ENCODE measurements around the gene ATP8A2. TPM values are rescaled to one million over a fixed set of nuclear protein-coding genes. Genes with fewer than 3 reads are reported as not detected.

Gene ATP8A2
- total and polyA plus RNA-seq, 10 of the 15 experiments (the other 5 are each of a cell fraction or from before 2014, with no cell fraction given): 0.01 to 0.04 (median 0.04) TPM; not detected in 7

DNA sequence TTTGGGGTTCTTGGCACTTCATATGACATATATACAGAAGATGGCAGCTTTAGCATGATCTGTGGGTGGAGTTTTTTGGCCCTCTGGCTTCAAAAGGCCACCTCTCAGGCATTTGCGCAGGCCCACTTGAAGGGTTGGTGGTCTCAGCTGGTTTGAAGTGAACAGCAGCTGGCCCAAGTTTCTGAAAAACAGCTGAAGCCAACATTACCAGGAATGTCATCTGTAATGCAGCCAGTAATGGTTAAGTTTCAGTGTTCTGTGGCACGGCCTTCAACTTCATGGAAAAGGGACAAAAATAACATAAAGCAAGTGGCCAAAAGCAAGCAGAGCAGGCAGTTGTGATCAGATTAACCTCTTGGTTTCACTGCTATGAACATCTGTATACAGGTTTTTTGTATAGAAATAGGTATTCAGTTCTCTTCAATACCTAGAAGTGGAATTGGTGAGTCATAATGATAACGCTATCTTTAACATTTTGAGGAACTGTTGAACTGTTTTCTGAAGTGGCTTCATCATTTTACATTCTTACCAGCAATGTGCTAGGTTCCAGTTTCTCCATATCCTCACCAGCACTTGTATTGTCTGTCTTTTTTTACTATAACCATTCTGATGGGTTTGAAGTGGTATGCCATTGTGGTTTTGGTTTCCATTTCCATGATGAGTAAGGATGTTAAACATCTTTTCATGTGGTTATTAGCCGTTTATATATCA, 434.6 kb downstream of the ATP8A2 start (continued):
- TF ChIP-seq, protein P1, sequence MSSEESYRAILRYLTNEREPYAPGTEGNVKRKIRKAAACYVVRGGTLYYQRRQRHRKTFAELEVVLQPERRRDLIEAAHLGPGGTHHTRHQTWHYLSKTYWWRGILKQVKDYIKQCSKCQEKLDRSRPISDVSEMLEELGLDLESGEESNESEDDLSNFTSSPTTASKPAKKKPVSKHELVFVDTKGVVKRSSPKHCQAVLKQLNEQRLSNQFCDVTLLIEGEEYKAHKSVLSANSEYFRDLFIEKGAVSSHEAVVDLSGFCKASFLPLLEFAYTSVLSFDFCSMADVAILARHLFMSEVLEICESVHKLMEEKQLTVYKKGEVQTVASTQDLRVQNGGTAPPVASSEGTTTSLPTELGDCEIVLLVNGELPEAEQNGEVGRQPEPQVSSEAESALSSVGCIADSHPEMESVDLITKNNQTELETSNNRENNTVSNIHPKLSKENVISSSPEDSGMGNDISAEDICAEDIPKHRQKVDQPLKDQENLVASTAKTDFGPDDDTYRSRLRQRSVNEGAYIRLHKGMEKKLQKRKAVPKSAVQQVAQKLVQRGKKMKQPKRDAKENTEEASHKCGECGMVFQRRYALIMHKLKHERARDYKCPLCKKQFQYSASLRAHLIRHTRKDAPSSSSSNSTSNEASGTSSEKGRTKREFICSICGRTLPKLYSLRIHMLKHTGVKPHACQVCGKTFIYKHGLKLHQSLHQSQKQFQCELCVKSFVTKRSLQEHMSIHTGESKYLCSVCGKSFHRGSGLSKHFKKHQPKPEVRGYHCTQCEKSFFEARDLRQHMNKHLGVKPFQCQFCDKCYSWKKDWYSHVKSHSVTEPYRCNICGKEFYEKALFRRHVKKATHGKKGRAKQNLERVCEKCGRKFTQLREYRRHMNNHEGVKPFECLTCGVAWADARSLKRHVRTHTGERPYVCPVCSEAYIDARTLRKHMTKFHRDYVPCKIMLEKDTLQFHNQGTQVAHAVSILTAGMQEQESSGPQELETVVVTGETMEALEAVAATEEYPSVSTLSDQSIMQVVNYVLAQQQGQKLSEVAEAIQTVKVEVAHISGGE (CRISPR knock-in tag; IDR thresholded peaks at IDR 0.05): no peak
- TF ChIP-seq FOXM1 (IDR thresholded peaks at IDR 0.05; ENCODE audit: low read depth, low read length) (no peak), RUNX3 (IDR thresholded peaks at IDR 0.05; ENCODE audit: low read length) (peak; percentile 85), DPF2 (IDR thresholded peaks at IDR 0.05) (no peak), SUZ12 (IDR thresholded peaks at IDR 0.05; ENCODE audit: unreplicated experiment) (no peak), SIN3A (IDR thresholded peaks at IDR 0.05; ENCODE audit: low read depth, low read length) (no peak), EP300 (IDR thresholded peaks at IDR 0.05; ENCODE audit: borderline replicate concordance in 1 of 2, control insufficient read depth in 1 of 2, low read depth in 2 of 2, low read length in 2 of 2) (peak in 1 of 2 experiments; percentile 18; a peak in 1 of 4 replicates), YY1 (IDR thresholded peaks at IDR 0.05; ENCODE audit: low read depth, low read length) (no peak), RELA (IDR thresholded peaks at IDR 0.05; ENCODE audit: borderline replicate concordance, partially characterized antibody) (no peak), NR2C2 (IDR thresholded peaks at IDR 0.05; ENCODE audit: borderline replicate concordance, control insufficient read depth, insufficient read length, low read depth) (no peak), EGR1 (IDR thresholded peaks at IDR 0.05; ENCODE audit: borderline replicate concordance in 1 of 2, low read depth in 2 of 2, low read length in 2 of 2) (no peak), HDAC6 (IDR thresholded peaks at IDR 0.05; ENCODE audit: unreplicated experiment) (no peak), CBFB (IDR thresholded peaks at IDR 0.05; ENCODE audit: low read depth) (peak; percentile 48; the same call in 1 of the 2 replicates), FOS (IDR thresholded peaks at IDR 0.05; ENCODE audit: borderline replicate concordance, extremely low read depth, insufficient read length) (no peak), TCF7 (IDR thresholded peaks at IDR 0.05; ENCODE audit: borderline replicate concordance) (peak; percentile 83), RCOR1 (conservative IDR thresholded peaks at IDR 0.05; ENCODE audit: low read depth, low read length) (no peak), IKZF2 (IDR thresholded peaks at IDR 0.05) (peak in 1 of 2 experiments; percentile 17; a peak in 1 of 4 replicates), JUNB (IDR thresholded peaks at IDR 0.05) (peak; percentile 55), ATF7 (IDR thresholded peaks at IDR 0.05; ENCODE audit: low read depth) (no peak), RFX5 (IDR thresholded peaks at IDR 0.05; ENCODE audit: low read depth, low read length) (no peak)
- TF ChIP-seq, protein P2, sequence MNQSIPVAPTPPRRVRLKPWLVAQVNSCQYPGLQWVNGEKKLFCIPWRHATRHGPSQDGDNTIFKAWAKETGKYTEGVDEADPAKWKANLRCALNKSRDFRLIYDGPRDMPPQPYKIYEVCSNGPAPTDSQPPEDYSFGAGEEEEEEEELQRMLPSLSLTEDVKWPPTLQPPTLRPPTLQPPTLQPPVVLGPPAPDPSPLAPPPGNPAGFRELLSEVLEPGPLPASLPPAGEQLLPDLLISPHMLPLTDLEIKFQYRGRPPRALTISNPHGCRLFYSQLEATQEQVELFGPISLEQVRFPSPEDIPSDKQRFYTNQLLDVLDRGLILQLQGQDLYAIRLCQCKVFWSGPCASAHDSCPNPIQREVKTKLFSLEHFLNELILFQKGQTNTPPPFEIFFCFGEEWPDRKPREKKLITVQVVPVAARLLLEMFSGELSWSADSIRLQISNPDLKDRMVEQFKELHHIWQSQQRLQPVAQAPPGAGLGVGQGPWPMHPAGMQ (IDR thresholded peaks at IDR 0.05; ENCODE audit: borderline replicate concordance): no peak
- TF ChIP-seq, protein P3, sequence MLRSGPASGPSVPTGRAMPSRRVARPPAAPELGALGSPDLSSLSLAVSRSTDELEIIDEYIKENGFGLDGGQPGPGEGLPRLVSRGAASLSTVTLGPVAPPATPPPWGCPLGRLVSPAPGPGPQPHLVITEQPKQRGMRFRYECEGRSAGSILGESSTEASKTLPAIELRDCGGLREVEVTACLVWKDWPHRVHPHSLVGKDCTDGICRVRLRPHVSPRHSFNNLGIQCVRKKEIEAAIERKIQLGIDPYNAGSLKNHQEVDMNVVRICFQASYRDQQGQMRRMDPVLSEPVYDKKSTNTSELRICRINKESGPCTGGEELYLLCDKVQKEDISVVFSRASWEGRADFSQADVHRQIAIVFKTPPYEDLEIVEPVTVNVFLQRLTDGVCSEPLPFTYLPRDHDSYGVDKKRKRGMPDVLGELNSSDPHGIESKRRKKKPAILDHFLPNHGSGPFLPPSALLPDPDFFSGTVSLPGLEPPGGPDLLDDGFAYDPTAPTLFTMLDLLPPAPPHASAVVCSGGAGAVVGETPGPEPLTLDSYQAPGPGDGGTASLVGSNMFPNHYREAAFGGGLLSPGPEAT (IDR thresholded peaks at IDR 0.05; ENCODE audit: low read depth): no peak
- TF ChIP-seq, protein P4, sequence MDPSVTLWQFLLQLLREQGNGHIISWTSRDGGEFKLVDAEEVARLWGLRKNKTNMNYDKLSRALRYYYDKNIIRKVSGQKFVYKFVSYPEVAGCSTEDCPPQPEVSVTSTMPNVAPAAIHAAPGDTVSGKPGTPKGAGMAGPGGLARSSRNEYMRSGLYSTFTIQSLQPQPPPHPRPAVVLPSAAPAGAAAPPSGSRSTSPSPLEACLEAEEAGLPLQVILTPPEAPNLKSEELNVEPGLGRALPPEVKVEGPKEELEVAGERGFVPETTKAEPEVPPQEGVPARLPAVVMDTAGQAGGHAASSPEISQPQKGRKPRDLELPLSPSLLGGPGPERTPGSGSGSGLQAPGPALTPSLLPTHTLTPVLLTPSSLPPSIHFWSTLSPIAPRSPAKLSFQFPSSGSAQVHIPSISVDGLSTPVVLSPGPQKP (IDR thresholded peaks at IDR 0.05; ENCODE audit: low read depth, low read length): no peak

All from GM12878 (cell line).